ENCODE measurements around the gene TTF2.

The TTF2 gene

GRCh38 chr1:117044217-117044616 lies 15.9 kb upstream of the TTF2 start:
- Histone ChIP-seq H3K27ac (no peak overlapping the region), H3K4me3 (no peak overlapping the region)

GRCh38 chr1:117045644-117046043 lies 14.5 kb upstream of the TTF2 start:
- no peak overlapping the region for H3K27ac ChIP-seq
- no peak overlapping the region for H3K4me3 ChIP-seq

- no peak overlapping the region for H3K27ac ChIP-seq
- no peak overlapping the region for H3K4me3 ChIP-seq
Measured at GRCh38 chr1:117046781-117047180, 13.3 kb upstream of the TTF2 start.

- H3K4me3 ChIP-seq, result no peak overlapping the region
- no peak overlapping the region for H3K27ac ChIP-seq
Measured at GRCh38 chr1:117047271-117047670, 12.9 kb upstream of the TTF2 start.

- no peak overlapping the region for H3K4me3 ChIP-seq
- peak overlapping the region in 3 of 21 experiments; percentile 32 to 68 (median 54) for H3K27ac ChIP-seq
Measured at GRCh38 chr1:117049857-117050256, 10.3 kb upstream of the TTF2 start.

- Histone ChIP-seq H3K4me3 (peak overlapping the region in 1 of 7 experiments; percentile 12), H3K27ac (peak overlapping the region in 20 of 21 experiments; percentile 16 to 87 (median 71))
Measured at GRCh38 chr1:117051224-117052064, 8.7 kb upstream of the TTF2 start.

GRCh38 chr1:117054068-117054467 lies 6.1 kb upstream of the TTF2 start:
- Histone ChIP-seq H3K27ac (no peak overlapping the region), H3K4me3 (no peak overlapping the region)

- peak overlapping the region in 4 of 21 experiments; percentile 48 to 74 (median 64) for H3K27ac ChIP-seq
- peak overlapping the region in 4 of 7 experiments; percentile 79 to 97 (median 88) for H3K4me3 ChIP-seq
Measured at GRCh38 chr1:117058810-117059209, 1.3 kb upstream of the TTF2 start.

- peak overlapping the region; percentile 68 to 97 (median 83) for H3K4me3 ChIP-seq
- H3K27ac ChIP-seq, result peak overlapping the region in 18 of 21 experiments; percentile 30 to 80 (median 65)
Measured at GRCh38 chr1:117059334-117059677, 820 bp upstream of the TTF2 start.

GRCh38 chr1:117060441-117061317 lies 553 bp downstream of the TTF2 start:
- peak overlapping the region in 20 of 21 experiments; percentile 33 to 89 (median 77) for H3K27ac ChIP-seq
- H3K4me3 ChIP-seq, result peak overlapping the region; percentile 68 to 97 (median 83)

GRCh38 chr1:117061986-117062415 lies 1.9 kb downstream of the TTF2 start:
- Histone ChIP-seq H3K4me3 (no peak overlapping the region), H3K27ac (peak overlapping the region in 3 of 21 experiments; percentile 10 to 16 (median 16))

- Histone ChIP-seq H3K4me3 (no peak overlapping the region), H3K27ac (no peak overlapping the region)
Measured at GRCh38 chr1:117066367-117066766, 6.2 kb downstream of the TTF2 start.

- Histone ChIP-seq H3K4me3 (no peak overlapping the region), H3K27ac (no peak overlapping the region)
Measured at GRCh38 chr1:117067533-117068370, 7.6 kb downstream of the TTF2 start.

GRCh38 chr1:117068580-117068979 lies 8.5 kb downstream of the TTF2 start:
- Histone ChIP-seq H3K4me3 (no peak overlapping the region), H3K27ac (no peak overlapping the region)

GRCh38 chr1:117069220-117069844 lies 9.2 kb downstream of the TTF2 start:
- Histone ChIP-seq H3K4me3 (no peak overlapping the region), H3K27ac (no peak overlapping the region)

GRCh38 chr1:117070124-117070523 lies 10.0 kb downstream of the TTF2 start:
- H3K4me3 ChIP-seq, result no peak overlapping the region
- H3K27ac ChIP-seq, result no peak overlapping the region

- no peak overlapping the region for H3K27ac ChIP-seq
- no peak overlapping the region for H3K4me3 ChIP-seq
Measured at GRCh38 chr1:117076648-117077047, 16.5 kb downstream of the TTF2 start.

- no peak overlapping the region for H3K4me3 ChIP-seq
- no peak overlapping the region for H3K27ac ChIP-seq
Measured at GRCh38 chr1:117077267-117077666, 17.1 kb downstream of the TTF2 start.

GRCh38 chr1:117079737-117080136 lies 19.6 kb downstream of the TTF2 start:
- Histone ChIP-seq H3K27ac (no peak overlapping the region), H3K4me3 (no peak overlapping the region)

Measured in skin epidermis (tissue), 12 donors.